HCT116 (cell line): ENCODE data around the gene MUS81.

Experiments used
- EZH2phosphoT487 ChIP-seq: fragments of 200-600 bp; IDR thresholded peaks from 2 replicates; pipeline ENCODE4 v1.6.1; 2018; ENCODE audit warnings: antibody characterized with exemption, borderline replicate concordance
- POLR2A ChIP-seq: IDR thresholded peaks from 2 replicates; pipeline ENCODE4 v1.7.0; 2011; ENCODE audit warnings: borderline replicate concordance; ENCODE audit not compliant: insufficient read depth, insufficient read length; ENCODE audit errors: extremely low read depth
- POLR2AphosphoS5 ChIP-seq: IDR thresholded peaks from 2 replicates; pipeline ENCODE4 v1.6.1; 2011; ENCODE audit warnings: mild to moderate bottlenecking, low read depth, low read length, moderate library complexity
- YY1 ChIP-seq: IDR thresholded peaks from 2 replicates; pipeline ENCODE4 v1.6.1; 2011; ENCODE audit warnings: low read length, low read depth, moderate library complexity, mild to moderate bottlenecking; ENCODE audit not compliant: insufficient replicate concordance; ENCODE audit errors: extremely low read depth
- ZNF274 ChIP-seq: fragments of 200-500 bp; sonication (Bioruptor generic); IDR thresholded peaks from 2 replicates; pipeline ENCODE4 v1.6.1; 2014; ENCODE audit warnings: mild to moderate bottlenecking, low read depth, low read length, inconsistent platforms
- TF ChIP-seq, protein P1 (sequence below), 3 experiments: fragments of 200-600 bp in 1 of 3; sonication (generic) in 1 of 3; IDR thresholded peaks in 2 of 3; conservative IDR thresholded peaks in 1 of 3; 2 replicates each; pipeline ENCODE4 v1.5.1; 2012 to 2017; ENCODE audit warnings: low read depth in 2 of 3, low read length in 2 of 3, antibody characterized with exemption in 1 of 3, borderline replicate concordance in 1 of 3, control low read depth in 1 of 3, mild to moderate bottlenecking in 1 of 3, mixed read lengths in 1 of 3, mixed run types in 1 of 3, moderate library complexity in 1 of 3; ENCODE audit not compliant: insufficient read depth in 1 of 3

DNA sequence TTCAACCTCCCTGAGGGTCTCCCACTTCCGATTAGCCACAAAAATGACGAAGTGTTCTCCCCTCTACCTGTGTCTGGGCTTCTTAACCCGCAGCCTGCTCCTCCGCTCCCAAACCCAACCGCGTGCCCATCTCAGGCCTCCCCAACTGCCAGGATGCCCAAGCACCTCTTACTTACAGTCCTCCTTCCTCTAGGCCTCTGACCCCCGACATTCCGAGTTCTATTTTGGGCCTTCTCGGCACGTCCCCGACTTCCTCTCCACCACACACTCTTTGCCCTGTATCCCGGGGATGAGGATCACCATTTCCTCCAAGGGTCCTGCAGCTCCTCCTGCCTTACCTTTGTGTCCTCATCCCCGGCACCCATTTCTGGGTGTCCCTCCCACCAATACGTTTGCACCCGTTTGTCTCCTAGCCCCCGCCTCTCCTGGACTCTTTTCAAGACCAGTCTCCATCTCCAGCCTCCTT, 388 bp upstream of the MUS81 start:
- TF ChIP-seq, protein P1, sequence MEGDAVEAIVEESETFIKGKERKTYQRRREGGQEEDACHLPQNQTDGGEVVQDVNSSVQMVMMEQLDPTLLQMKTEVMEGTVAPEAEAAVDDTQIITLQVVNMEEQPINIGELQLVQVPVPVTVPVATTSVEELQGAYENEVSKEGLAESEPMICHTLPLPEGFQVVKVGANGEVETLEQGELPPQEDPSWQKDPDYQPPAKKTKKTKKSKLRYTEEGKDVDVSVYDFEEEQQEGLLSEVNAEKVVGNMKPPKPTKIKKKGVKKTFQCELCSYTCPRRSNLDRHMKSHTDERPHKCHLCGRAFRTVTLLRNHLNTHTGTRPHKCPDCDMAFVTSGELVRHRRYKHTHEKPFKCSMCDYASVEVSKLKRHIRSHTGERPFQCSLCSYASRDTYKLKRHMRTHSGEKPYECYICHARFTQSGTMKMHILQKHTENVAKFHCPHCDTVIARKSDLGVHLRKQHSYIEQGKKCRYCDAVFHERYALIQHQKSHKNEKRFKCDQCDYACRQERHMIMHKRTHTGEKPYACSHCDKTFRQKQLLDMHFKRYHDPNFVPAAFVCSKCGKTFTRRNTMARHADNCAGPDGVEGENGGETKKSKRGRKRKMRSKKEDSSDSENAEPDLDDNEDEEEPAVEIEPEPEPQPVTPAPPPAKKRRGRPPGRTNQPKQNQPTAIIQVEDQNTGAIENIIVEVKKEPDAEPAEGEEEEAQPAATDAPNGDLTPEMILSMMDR (IDR thresholded peaks at IDR 0.05 in 2 of 3, conservative IDR thresholded peaks at IDR 0.05 in 1 of 3; ENCODE audit: borderline replicate concordance in 1 of 3, insufficient read depth in 1 of 3, low read depth in 2 of 3, low read length in 2 of 3) = no peak
- TF ChIP-seq POLR2AphosphoS5 = no peak
- TF ChIP-seq ZNF274 = no peak
- TF ChIP-seq YY1 = no peak
- TF ChIP-seq EZH2phosphoT487 = no peak
- no peak for TF ChIP-seq POLR2A
